D341Med (cell line): ENCODE measurements around the gene NCBP1.

ENCODE experiments used
- DNase-seq: peaks from one replicate; pipeline ENCODE4 v3.0.0; 2012; ENCODE audit warnings: low spot score

NCBP1 gene

GRCh38 chr9:97623946-97624345, 9.7 kb upstream of the NCBP1 start:
- DNase-seq, result no peak

DNA sequence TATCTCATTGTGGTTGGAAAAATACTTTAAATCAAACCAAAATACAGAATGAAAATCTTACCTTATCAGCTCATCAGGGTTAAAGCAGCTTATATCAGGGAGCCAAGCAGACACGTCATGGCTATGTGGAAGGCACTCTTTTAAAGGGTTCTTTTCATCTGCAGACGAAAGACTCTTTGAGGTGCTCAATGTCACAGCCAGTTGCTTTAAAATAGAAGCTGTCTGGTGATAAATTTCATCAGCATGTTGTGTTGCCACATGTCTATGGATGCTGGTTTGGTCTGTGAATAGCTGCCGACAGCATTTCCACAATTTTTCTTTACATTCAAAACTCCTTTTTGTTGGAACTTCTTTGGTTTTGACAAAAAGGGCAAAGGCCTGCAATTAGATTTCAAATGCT, 8.0 kb upstream of the NCBP1 start:
- DNase-seq, result no peak

DNA sequence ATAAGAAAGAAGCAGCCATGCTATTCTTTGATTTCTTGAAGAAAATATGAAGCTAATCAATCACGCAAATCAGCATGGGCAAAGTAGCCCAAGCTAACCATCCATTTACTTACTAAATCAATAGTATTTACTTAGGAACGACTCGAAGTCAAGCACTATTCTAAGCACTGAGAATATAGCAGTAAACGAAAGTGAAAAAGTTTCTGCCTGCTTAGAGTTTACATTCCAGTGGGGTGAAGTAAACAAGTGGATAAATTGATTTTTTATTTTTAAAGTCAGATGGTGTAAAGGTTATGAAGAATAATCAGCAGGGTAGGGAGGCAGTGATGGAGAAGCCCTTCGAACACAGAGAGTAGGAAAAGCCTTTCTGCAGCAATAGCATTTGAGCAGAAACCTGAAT, 6.0 kb upstream of the NCBP1 start:
- no peak for DNase-seq

- no peak for DNase-seq
These were observed 5.0 kb upstream of the NCBP1 start for GRCh38 chr9:97628668-97629067.

GRCh38 chr9:97629156-97629555, 4.5 kb upstream of the NCBP1 start:
- no peak for DNase-seq

DNA sequence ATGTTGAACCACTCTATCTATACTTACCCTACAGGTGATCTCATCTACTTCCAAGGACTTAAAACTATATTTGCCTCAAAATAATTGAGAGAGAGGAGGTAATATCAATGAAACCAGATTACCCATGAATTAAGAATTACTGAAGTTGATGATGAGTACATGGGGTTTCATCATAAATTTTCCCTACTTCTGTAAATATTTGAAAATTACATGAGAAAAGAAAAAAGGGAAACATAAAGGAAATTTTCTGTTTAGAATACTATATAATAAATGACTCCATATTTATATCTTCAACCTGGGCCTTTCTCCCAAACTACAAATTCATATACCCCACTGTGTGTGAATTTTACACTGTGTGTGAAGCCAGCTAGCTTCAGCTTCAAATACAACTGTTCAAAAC, 3.0 kb upstream of the NCBP1 start:
- DNase-seq, result no peak

DNA sequence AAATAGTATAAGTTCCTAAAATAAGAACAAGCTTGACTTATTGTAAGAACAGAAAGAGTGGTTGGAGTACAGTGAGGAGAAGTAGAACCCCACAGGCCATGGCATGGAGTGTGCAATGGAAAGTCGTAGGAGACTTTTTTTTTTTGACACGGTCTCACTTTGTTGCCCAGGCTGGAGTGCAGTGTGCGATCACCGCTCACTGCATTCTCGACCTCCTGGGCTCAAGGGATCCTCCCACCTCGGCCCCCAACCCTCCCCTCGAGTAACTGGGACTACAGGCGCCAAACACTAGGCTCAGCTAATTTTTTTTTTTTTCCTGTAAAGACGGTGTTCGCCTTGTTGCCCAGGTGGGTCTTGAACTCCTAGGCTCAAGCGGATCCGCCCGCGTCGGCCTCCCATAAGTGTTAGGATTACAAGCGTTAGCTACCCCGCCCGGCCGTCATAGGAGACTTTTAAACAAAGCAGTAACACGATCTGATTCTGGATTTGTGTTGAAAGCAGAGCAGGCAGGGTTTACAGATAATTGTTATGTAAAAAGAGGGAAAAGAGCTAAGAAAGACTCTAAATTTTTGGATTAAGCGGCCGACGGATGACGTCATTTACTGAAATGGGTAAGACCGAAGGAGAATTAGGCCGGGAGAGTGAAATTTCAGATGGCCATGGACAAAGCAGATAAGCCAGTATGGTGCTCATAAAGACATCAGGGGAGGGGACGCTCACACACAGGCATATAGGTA, 1.2 kb upstream of the NCBP1 start:
- peak; percentile 42 for DNase-seq

GRCh38 chr9:97633859-97634490, 354 bp downstream of the NCBP1 start:
- no peak for DNase-seq

GRCh38 chr9:97635026-97635425, 1.4 kb downstream of the NCBP1 start:
- no peak for DNase-seq

GRCh38 chr9:97636903-97637302, 3.3 kb downstream of the NCBP1 start:
- no peak for DNase-seq

DNA sequence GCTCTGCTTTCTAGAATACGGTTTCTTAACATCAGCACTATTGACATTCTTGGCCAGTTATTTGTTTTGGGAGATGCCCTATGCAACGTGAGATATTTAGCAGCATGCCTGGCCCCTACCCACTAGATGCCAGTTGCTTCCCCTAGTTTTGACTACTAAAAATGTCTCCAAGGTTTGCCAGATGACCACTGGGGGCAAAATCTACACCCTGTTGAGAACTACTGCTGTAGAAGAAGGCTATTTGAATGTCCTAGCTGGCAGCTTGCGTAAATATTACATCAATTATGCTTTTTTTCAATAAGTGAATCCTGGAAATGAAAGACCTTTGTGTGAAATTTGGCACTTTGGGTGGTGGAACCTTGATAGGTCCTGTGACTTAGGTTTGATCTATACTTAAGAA, 5.0 kb downstream of the NCBP1 start:
- DNase-seq, result no peak

GRCh38 chr9:97640325-97640724, 6.7 kb downstream of the NCBP1 start:
- DNase-seq, result no peak

DNA sequence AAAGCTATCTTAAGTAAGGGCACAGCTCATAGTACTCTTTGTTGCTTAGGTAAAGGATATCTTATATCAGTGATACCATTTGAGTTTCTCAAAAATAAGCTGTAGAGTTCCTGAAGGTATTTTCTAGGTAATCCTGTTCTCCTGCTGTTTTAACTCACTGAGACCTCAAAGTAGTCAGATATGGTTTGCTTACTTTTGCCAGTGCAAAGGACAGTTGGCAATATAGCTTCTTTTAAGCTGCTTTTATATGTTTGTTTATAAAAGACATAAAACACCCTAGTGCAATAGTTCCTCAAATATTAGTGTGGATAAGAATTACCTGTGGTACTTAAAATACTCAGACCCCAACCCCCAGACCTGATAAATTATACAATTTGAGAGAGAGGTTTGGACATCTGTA, 12.1 kb downstream of the NCBP1 start:
- DNase-seq, result no peak

DNA sequence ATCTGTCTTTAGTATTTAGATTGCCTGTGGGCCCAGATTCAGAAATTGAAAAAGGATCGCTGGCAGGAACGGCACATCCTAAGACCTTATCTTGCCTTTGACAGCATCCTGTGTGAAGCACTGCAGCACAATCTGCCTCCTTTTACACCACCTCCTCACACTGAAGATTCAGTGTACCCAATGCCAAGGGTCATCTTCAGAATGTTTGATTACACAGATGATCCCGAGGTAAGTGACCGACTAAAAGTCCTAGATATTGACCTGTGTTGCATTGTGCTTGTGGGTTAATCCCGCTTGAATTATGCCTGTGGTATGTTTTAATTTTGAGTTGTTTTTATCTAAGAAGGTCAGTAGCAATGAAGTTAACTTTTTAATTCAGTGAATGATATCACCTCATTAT, 14.4 kb downstream of the NCBP1 start:
- no peak for DNase-seq

DNA sequence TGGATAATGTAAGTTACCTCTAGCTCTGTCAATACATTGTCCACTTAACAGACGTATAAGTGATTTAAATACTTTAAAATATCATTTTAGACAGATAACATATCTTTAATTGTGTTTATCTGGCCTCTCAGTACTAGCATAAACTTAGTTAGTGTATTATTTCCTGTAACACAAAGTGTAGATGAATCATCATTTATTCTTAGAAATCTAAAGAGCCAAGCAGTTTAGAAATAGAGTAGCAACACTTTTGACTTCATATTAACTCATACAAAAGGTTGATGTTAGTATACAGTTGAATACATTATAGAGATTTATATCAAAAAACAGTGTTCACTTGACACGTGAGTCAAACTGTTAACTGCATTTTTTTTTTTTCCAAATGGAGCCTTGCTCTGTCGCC, 18.0 kb downstream of the NCBP1 start:
- DNase-seq, result no peak

- no peak for DNase-seq
These were observed 25.1 kb downstream of the NCBP1 start for GRCh38 chr9:97658707-97659106.

DNA sequence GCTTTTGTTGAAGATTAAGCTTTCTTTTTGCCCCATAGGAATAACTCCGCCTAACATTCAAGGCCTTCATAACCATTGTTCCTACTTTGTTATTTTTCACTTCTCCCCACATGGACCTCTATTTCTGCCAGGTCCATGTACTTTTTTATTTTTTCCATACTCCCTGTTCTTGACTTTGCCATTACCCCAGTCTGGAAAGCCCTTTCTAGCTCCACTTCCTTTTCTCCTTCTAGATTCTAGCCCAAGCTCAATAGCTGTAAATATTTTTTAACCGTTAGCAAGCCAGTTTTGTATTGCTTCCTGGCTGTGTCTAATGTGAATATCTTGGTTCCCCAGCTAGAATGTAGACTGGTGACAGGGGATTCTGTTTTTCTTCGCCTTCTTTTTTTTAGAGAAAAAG, 26.1 kb downstream of the NCBP1 start:
- DNase-seq, result no peak

- DNase-seq, result no peak
These were observed 26.7 kb downstream of the NCBP1 start for GRCh38 chr9:97660340-97660739.

- DNase-seq, result no peak
These were observed 27.2 kb downstream of the NCBP1 start for GRCh38 chr9:97660847-97661246.

DNA sequence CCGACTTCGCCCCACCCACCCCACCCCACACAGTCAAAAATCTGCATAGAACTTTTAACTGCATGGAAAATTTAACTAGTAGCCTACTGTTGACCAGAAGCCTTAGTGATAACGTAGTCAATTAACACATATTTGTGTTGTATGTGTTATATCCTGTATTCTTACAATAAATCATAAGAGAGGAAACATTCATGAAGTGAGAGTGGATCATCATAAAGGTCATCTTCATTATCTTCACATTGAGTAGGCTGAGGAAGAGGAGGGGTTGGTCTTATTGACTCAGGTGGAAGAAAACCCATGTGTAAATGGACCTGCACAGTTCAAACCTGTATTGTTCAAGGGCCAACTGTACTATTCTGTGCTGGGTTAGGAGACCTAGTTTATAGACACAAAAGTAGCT, 32.1 kb downstream of the NCBP1 start:
- no peak for DNase-seq

DNA sequence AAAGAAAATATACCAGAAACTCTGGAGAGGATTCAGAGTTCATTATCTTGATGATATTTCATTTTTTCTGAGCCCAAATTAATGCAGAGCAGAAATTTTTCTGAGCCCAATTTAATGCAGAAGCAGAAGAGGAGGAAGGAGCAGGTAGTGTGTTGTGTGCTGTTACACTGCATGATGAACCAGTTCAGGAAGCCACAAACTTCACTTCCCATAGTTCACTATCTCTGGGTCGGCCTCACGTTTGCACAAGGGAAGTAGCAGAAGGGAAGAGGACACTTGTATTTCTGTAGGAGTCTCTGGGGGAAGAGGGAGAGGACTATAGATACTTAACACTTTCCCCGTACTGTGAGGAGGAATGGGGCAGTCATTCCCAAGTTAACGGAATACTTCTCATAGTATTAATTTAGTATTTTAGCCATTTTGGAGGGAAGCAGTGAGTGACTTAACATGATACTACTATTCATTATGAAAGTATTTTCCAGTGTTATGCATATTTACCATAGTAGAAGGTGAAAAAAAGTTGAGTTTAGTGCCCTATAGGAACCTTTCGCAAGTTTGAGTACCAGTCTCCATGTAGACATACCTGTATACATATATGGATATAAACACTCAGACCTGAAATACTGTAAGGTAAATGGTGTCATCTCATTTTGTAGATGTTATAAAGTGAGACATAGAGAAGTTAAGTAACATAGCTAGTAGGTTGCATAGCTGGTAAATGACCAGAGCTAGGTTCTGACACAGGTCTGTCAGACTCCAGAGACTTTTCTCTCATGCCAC, 33.5 kb downstream of the NCBP1 start:
- no peak for DNase-seq

DNA sequence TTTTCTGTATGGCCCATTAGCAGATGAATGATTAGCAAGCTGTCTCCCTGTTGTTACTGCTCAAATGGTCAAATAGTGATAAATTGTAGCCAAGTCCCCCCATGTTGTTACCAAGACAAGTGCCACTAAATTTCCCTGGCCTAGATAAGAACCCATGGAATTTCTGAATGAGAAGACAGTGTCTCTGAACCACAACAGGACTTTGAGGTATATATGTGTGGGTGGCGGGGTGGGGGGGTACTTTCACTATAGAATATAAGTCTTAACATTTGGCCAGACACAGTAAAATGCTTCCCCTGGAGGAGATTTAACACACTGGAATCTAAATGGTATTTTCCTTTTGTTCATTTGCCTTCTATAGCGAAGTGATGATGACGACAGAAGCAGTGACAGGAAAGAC, 34.9 kb downstream of the NCBP1 start:
- no peak for DNase-seq

DNA sequence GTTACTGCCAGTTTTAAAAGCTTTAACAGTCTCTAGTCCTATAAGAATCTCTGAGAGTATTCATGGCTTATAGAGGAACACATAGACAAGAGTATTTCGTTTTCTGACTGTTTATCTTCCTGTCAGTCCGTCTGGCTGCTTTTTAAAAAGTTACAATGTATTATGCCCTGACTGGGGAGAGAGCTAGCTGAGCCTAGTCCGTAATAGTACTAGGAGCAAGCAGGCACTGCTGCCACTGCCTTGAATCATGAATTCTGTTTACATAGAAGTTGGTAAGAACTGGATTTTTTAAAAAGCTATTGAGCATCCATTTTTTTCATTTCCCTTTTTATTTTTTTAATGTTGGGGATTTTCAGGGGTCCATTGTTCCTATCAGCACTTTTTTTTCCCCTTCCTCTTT, 37.0 kb downstream of the NCBP1 start:
- DNase-seq, result no peak
